WI38 (cell line): ENCODE results near the gene GTF2F2.

Experiments used
- H3K4me3 ChIP-seq: 2 replicates; pipeline ENCODE4 v1.5.1; 2011; ENCODE audit warnings: low read depth, mild to moderate bottlenecking, control low read depth, low read length
- CTCF ChIP-seq: IDR thresholded peaks from 2 replicates; pipeline ENCODE4 v1.5.1; 2012; ENCODE audit warnings: low read depth, mild to moderate bottlenecking, control low read depth, low read length

Gene GTF2F2

DNA sequence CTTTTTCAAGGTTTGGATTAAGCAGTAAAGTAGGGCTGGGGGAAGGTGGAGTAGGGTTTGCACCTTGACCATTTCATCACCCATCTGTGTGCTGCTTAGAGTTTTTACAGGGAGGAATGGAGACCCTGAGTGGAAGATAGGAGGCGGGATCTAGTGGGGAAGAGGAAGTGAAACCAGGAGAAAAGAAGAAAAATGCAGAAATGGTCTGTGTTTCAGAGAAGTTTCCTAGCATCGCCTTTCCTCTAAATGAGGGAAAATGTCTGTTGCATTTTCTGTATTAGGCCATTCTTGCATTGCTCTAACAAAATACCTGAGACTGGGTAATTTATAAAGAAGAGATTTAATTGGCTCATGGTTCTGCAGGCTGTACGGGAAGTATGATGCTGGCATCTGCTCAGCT is 156.6 kb downstream of the GTF2F2 start:
- H3K4me3 ChIP-seq = no peak overlapping the region
- no peak for TF ChIP-seq CTCF

- no peak overlapping the region for H3K4me3 ChIP-seq
- TF ChIP-seq CTCF = no peak
Observed at GRCh38 chr13:45278096-45278645, 157.9 kb downstream of the GTF2F2 start.

DNA sequence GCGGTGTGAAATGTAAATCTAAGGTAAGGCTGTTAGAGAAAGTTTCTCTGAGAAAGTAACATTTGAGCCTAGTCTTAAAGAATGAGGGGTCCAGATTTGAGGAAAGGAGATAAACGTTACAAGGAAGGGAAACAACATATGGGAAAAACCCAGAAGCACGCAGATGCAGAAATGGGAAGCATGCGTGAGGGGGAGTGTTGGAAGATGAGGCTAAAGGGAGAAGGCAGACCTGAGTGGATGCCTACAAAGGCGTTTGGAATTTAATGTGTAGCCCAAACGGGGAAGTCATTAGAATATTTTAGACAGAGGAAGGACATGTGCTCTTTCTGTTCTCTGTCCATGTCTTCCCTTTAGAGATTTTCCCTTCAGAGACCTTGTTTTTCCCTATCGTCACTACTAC is 159.7 kb downstream of the GTF2F2 start:
- TF ChIP-seq CTCF = no peak
- no peak overlapping the region for H3K4me3 ChIP-seq

DNA sequence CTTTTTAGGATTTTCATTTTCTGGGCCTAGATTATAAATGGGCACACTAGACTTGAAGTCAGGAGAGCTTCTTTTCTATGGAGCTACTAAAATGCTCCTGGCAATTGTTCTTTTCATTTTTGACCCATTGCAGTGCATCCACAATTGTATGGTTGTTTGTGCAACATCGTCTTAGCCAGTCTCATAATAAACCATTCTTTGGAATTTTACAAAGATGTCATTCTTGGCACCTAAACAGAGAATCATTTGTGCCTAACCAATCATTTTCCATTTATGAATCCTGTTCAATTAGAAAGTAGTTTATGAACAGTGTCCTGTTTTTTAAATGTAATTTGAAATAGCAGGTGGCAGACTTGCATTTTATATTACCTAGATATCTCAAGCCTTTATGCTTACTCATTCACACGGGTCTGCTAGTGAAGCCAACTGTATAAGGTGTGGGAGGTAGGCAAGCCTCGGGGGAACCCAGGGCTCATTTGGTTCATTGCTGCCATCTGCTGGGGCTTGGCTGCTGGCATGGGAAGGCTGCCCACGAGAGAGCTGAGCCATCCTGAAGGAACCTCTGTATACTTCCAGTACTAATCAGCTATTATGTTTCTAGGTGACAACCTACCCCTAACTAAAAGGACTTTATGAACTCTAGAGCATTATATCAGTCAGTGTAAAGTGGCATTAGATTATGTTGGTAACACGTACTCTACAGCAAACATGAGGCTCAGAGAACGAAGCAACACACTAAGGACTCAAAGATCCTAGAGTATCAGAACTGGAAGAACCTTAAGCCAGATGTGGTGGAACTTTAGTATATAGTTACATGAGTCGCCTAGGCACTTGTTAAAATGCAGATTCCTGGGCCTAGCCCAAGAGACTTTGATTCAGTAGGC is 160.7 kb downstream of the GTF2F2 start:
- no peak overlapping the region for H3K4me3 ChIP-seq
- peak; percentile 81 for TF ChIP-seq CTCF

GRCh38 chr13:45282994-45283393 is 162.7 kb downstream of the GTF2F2 start:
- no peak for TF ChIP-seq CTCF
- no peak overlapping the region for H3K4me3 ChIP-seq

GRCh38 chr13:45289936-45290563 is 169.7 kb downstream of the GTF2F2 start:
- H3K4me3 ChIP-seq = no peak overlapping the region
- TF ChIP-seq CTCF = no peak

DNA sequence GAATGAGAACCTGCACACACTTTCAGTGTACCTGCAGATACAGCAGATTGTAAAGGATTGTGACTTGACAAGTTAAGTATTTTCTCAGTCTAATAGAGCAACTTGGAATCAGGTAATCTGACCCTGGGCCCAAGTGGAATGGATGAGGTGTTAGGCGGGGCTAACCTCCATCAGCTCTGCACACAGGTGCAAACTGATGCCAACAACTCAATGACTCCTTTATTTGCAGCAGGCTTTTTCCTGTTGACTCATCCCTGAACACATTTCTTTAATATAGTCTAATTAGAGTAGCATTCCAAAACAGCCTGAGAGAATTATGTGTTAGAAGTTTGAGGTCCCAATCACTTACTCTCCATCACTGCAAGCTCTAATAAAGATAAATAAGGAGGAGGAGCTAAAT is 171.9 kb downstream of the GTF2F2 start:
- no peak overlapping the region for H3K4me3 ChIP-seq
- no peak for TF ChIP-seq CTCF
